Transverse colon (tissue), 3 donors: ENCODE results near the gene DPYD.

Source experiments
- CTCF ChIP-seq, 5 experiments: fragments of 200-600 bp in 3 of 5; fragments of 450-650 bp in 2 of 5; sonication (generic) in 3 of 5; IDR thresholded peaks; 1 replicate in 2 of 5; 2 replicates in 3 of 5; pipeline ENCODE4 v1.5.1; 2016 to 2017; ENCODE audit warnings: antibody characterized with exemption in 5 of 5, inconsistent platforms in 3 of 5, mild to moderate bottlenecking in 2 of 5, moderate library complexity in 1 of 5
- EP300 ChIP-seq: sonication (generic); formaldehyde crosslinking; IDR thresholded peaks from one replicate; pipeline ENCODE4 v1.6.1; 2017; ENCODE audit warnings: antibody characterized with exemption, low read depth

- TF ChIP-seq CTCF (IDR thresholded peaks at IDR 0.05) (no peak), EP300 (no peak)
Observed at GRCh38 chr1:97787231-97787630, 133.6 kb downstream of the DPYD start.
